Osteoblast (primary cell): ENCODE data around the gene ANXA11. TPM values are rescaled to one million over a fixed set of nuclear protein-coding genes. Genes with fewer than 3 reads are reported as not detected.

ENCODE experiments used
- DNase-seq: peaks from one replicate; pipeline ENCODE4 v3.0.0; 2011; ENCODE audit warnings: low spot score, mixed read lengths; ENCODE audit not compliant: insufficient read length; ENCODE audit errors: missing footprints
- H2AFZ ChIP-seq: 2 replicates; pipeline ENCODE4 v1.6.0; 2011; ENCODE audit warnings: mild to moderate bottlenecking, low read length
- H3K27ac ChIP-seq: 2 replicates; pipeline ENCODE4 v1.5.1; 2011; ENCODE audit warnings: mild to moderate bottlenecking, low read depth, low read length, moderate library complexity
- H3K27me3 ChIP-seq: 2 replicates; pipeline ENCODE4 v1.6.0; 2012; ENCODE audit warnings: mild to moderate bottlenecking, control low read depth, inconsistent platforms, low read length, moderate library complexity; ENCODE audit not compliant: insufficient read depth
- H3K36me3 ChIP-seq: 2 replicates; pipeline ENCODE4 v1.5.1; 2011; ENCODE audit warnings: mild to moderate bottlenecking, low read length, control low read depth, moderate library complexity; ENCODE audit not compliant: insufficient read depth
- H3K4me1 ChIP-seq: 2 replicates; pipeline ENCODE4 v1.5.1; 2011; ENCODE audit warnings: mild to moderate bottlenecking, low read length, control low read depth, moderate library complexity; ENCODE audit not compliant: insufficient read depth
- H3K4me2 ChIP-seq: 2 replicates; pipeline ENCODE4 v1.6.0; 2011; ENCODE audit warnings: mild to moderate bottlenecking, low read length; ENCODE audit not compliant: insufficient read depth
- H3K4me3 ChIP-seq: fragments of 200-600 bp; sonication (generic); 3 replicates; pipeline ENCODE4 v1.5.1; 2012; ENCODE audit warnings: mild to moderate bottlenecking, low read length, inconsistent platforms; ENCODE audit not compliant: insufficient read depth
- H3K79me2 ChIP-seq: 2 replicates; pipeline ENCODE4 v1.6.0; 2012; ENCODE audit warnings: mild to moderate bottlenecking, low read length, control low read depth, inconsistent platforms; ENCODE audit not compliant: insufficient read depth
- H3K9me3 ChIP-seq: 2 replicates; pipeline ENCODE4 v1.5.1; 2011; ENCODE audit warnings: low read depth, low read length, control low read depth
- H4K20me1 ChIP-seq: 2 replicates; pipeline ENCODE4 v1.6.0; 2012; ENCODE audit warnings: mild to moderate bottlenecking, low read length, control low read depth; ENCODE audit not compliant: insufficient read depth
- CTCF ChIP-seq: IDR thresholded peaks from 2 replicates; pipeline ENCODE4 v1.5.1; 2011; ENCODE audit warnings: mild to moderate bottlenecking, low read depth, low read length, moderate library complexity; ENCODE audit errors: extremely low read depth
- total RNA-seq: library from RNA; depleted of rRNA; stranded (reverse); fragments of >200 nt; gene quantifications from 2 replicates; pipeline ENCODE4 v1.2.3, GENCODE V29; 2012

ANXA11 gene
- total RNA-seq, 1 donor = 112 TPM

DNA sequence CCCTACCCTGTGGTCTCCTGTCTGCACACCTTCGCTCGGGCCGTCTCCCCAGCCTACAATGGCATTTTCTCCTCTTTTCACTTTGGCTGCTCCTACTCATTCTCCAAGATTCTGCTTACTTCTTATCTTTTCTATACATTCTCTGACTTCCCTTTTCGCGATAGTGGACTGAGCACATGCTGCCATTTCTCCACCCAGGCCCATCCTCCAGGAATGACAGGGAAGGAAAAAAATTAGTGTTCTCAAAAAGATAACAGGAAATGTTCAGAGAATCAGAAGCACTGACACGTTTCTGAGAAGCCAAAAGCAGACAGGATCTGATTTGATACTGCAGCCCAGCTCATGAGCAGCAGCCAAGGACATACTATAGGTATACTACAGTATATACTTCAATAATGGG, 6.4 kb upstream of the ANXA11 start:
- Histone ChIP-seq H3K4me3 (no peak overlapping the region), H3K36me3 (no peaks in the 10 kb centered on the region), H3K79me2 (no peaks in the 10 kb centered on the region), H3K4me1 (peaks cover 14% of the 10 kb centered on the region), H3K4me2 (no peak overlapping the region), H2AFZ (no peak overlapping the region), H4K20me1 (no peaks in the 10 kb centered on the region), H3K27me3 (no peaks in the 10 kb centered on the region), H3K27ac (no peak overlapping the region), H3K9me3 (no peaks in the 10 kb centered on the region)
- no peak for TF ChIP-seq CTCF
- DNase-seq = no peak

- no peaks in the 10 kb centered on the region for H3K27me3 ChIP-seq
- no peaks in the 10 kb centered on the region for H4K20me1 ChIP-seq
- H3K79me2 ChIP-seq = peaks cover 14% of the 10 kb centered on the region
- no peak overlapping the region for H3K4me3 ChIP-seq
- H3K9me3 ChIP-seq = no peaks in the 10 kb centered on the region
- no peak for TF ChIP-seq CTCF
- no peak overlapping the region for H2AFZ ChIP-seq
- H3K4me2 ChIP-seq = no peak overlapping the region
- H3K4me1 ChIP-seq = peaks cover 27% of the 10 kb centered on the region
- DNase-seq = no peak
- no peak overlapping the region for H3K27ac ChIP-seq
- no peaks in the 10 kb centered on the region for H3K36me3 ChIP-seq
Measured at GRCh38 chr10:80210259-80210658, 4.9 kb upstream of the ANXA11 start.

GRCh38 chr10:80207768-80208370, 2.5 kb upstream of the ANXA11 start:
- no peak for DNase-seq
- H3K36me3 ChIP-seq = no peaks in the 10 kb centered on the region
- peak overlapping the region; percentile 84 for H2AFZ ChIP-seq
- H3K4me1 ChIP-seq = peaks cover 43% of the 10 kb centered on the region
- H3K27ac ChIP-seq = peak overlapping the region; percentile 97
- H3K9me3 ChIP-seq = no peaks in the 10 kb centered on the region
- peak overlapping the region; percentile 78 for H3K4me2 ChIP-seq
- TF ChIP-seq CTCF = no peak
- H4K20me1 ChIP-seq = peaks cover 13% of the 10 kb centered on the region
- H3K27me3 ChIP-seq = no peaks in the 10 kb centered on the region
- H3K4me3 ChIP-seq = peak overlapping the region; percentile 69
- H3K79me2 ChIP-seq = peaks cover 38% of the 10 kb centered on the region

DNA sequence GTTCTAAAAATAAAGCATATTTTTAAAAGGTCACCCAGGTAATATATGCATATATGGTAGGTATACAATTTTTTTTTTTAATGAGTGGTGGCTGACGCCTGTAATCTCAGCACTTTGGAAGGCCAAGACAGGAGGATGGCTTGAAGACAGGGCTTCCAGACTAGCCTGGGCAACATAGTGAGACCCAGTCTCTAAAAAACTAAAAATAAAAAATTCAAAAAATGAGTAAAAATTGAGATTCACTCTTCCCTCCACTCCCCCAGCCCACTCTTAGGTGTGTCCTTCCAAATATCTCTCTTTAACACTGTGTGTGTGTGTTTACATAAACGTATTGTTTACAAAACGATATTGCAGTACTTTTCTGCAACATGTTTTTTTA, 929 bp upstream of the ANXA11 start:
- no peak for TF ChIP-seq CTCF
- no peak overlapping the region for H3K4me3 ChIP-seq
- H3K79me2 ChIP-seq = peaks cover 54% of the 10 kb centered on the region
- H3K27me3 ChIP-seq = no peaks in the 10 kb centered on the region
- H3K4me2 ChIP-seq = peak overlapping the region; percentile 96
- no peak for DNase-seq
- no peaks in the 10 kb centered on the region for H3K9me3 ChIP-seq
- peaks cover 54% of the 10 kb centered on the region for H3K4me1 ChIP-seq
- peaks cover 13% of the 10 kb centered on the region for H4K20me1 ChIP-seq
- no peaks in the 10 kb centered on the region for H3K36me3 ChIP-seq
- H2AFZ ChIP-seq = no peak overlapping the region
- peak overlapping the region; percentile 97 for H3K27ac ChIP-seq
